SK-N-MC (cell line): ENCODE measurements around the gene ARPC5L.

ENCODE experiments used
- EZH2 ChIP-seq: fragments of 200-600 bp; sonication (generic); IDR thresholded peaks from one replicate; pipeline ENCODE4 v1.6.1; 2017; ENCODE audit warnings: antibody characterized with exemption
- POLR2AphosphoS5 ChIP-seq: IDR thresholded peaks from 2 replicates; pipeline ENCODE4 v1.6.1; 2012; ENCODE audit warnings: mild to moderate bottlenecking, low read depth, low read length, borderline replicate concordance

- TF ChIP-seq EZH2 (no peak), POLR2AphosphoS5 (no peak)
These were observed 32.8 kb downstream of the ARPC5L start for GRCh38 chr9:124894741-124895170.
